ENCODE data around the gene MRPS22.

Gene MRPS22

DNA sequence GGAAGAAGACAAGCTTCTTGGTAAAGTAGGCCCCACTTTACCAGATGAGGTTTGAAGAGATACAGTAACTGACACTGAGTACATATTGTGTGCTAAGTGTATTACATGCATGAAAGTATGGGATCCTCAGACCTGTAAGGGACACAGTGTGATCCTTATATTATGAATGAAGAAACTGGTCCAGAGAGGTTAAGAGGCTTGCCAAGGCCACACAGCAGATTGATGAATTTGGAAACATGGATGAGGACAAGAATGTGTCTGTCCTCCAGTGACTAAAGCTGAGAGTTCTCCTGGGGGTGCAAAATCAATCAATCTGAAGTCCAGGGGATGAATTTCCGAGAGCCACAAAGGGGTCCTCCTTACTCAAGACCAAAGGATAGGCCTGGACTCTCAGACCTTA, 31.4 kb upstream of the MRPS22 start:
- FAIRE-seq, result no peak
- no peak for DNase-seq (ENCODE audit: insufficient read length, low spot score)
- TF ChIP-seq CTCF (IDR thresholded peaks at IDR 0.05; ENCODE audit: insufficient read depth, missing control alignments), result no peak

GRCh38 chr3:139312959-139313358, 30.9 kb upstream of the MRPS22 start:
- no peak for TF ChIP-seq CTCF (IDR thresholded peaks at IDR 0.05; ENCODE audit: insufficient read depth, missing control alignments)
- no peak for DNase-seq (ENCODE audit: insufficient read length, low spot score)
- no peak for FAIRE-seq

GRCh38 chr3:139313921-139314320, 29.9 kb upstream of the MRPS22 start:
- TF ChIP-seq CTCF (IDR thresholded peaks at IDR 0.05; ENCODE audit: insufficient read depth, missing control alignments), result no peak
- FAIRE-seq, result no peak
- DNase-seq (ENCODE audit: insufficient read length, low spot score), result no peak

DNA sequence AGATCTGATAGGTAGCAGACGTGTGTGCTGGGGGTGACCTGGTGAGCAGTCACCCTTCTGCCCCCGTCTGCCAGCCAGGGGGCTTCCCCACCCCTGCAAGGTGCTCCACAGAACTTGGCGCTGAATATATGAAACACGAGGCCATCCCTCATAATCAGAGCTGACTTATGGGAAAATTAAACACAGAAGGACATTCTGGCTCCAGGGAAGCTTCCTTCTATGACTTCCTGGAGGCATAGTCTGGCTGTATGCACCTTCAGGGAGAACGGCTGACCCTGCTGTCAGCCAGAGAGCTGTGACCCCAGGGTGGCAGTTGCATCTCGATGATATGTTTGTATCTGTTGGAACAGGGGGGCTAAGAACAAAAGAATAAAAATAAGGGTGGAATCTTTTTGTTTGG, 26.6 kb upstream of the MRPS22 start:
- TF ChIP-seq CTCF (IDR thresholded peaks at IDR 0.05; ENCODE audit: insufficient read depth, missing control alignments), result no peak
- DNase-seq (ENCODE audit: insufficient read length, low spot score) (no peak), FAIRE-seq (no peak)

DNA sequence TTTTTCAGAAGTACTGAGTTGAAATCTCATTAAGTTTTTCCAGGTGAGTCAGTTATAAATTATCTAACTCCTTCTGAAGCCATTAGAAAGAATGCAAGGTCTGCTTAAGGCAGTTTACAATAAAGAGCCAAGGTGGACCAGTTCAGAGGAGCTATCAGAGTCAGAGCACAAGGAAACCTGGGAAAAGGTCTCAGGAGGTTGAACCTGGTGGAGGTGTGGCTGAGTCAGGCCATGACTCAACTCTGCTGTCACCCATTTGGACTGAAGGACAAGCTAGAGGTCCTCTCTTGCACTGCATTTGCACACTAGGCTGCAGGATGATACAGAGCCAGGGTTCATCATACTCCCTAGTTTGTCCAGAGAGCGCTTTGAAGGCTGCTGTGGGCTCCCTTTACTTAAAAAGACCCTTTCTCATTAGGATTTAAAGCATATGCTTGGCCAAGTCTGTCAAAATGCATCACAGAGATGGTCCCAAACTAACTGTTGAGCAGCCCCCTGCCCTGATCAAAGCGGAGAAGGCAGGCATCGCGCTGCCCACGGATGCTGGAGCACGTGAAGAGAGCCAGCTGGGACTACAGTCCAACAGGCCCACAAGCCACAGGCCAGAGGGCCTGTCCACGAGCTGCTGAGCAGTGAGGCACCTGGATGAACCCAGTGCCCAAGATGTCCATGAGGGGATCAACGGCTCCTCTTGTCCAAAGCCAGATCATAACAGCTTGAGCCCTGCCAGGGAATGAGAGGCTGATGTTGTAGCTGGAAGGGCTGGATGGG, 26.0 kb upstream of the MRPS22 start:
- no peak for TF ChIP-seq CTCF (IDR thresholded peaks at IDR 0.05; ENCODE audit: insufficient read depth, missing control alignments)
- FAIRE-seq (no peak), DNase-seq (ENCODE audit: insufficient read length, low spot score) (no peak)

DNA sequence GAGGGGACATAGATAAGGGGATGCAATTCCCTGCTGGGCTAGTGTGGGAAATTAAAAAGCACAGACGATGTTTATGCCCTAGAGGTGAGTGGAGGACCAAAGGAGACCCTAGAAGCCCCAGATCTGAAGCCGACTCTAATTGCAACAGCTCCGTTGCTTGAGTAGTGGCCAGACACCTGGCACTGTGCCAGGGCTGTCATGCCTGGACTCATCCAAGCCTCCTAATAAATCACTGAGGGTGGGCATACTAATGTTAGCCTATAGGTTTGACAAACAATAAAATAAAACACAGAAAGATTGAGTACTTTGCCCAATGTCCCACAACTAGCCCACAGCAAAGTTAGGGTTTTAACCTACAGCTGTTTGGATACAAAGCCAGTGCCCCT, 25.4 kb upstream of the MRPS22 start:
- FAIRE-seq, result no peak
- TF ChIP-seq CTCF (IDR thresholded peaks at IDR 0.05; ENCODE audit: insufficient read depth, missing control alignments), result no peak
- no peak for DNase-seq (ENCODE audit: insufficient read length, low spot score)

DNA sequence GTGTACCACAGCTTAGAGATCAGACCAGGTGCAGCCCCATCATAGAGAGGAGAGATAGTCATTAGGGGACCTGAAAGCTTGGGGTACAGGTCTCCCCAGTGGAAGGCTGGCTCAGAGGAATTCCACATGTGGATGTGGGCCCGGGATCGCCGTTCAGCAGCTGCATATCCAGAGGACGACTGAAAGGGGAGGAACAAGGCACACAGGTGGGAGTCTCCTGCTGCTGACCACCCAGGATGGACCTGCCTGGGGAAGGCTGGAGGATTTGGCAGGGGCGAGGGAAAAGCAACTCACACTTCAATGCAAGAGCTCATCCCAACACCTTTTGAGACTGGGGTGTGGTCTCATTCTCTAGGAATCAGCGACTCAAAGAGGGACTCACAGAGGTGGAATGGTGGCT, 25.0 kb upstream of the MRPS22 start:
- TF ChIP-seq CTCF (IDR thresholded peaks at IDR 0.05; ENCODE audit: insufficient read depth, missing control alignments), result no peak
- DNase-seq (ENCODE audit: insufficient read length, low spot score) (no peak), FAIRE-seq (no peak)

Data from D721Med (cell line).